K562 (cell line): Measurements from ENCODE around the gene GIGYF1. TPM values are rescaled to one million over a fixed set of nuclear protein-coding genes. Genes with fewer than 3 reads are reported as not detected.

Experiments used
- AFF4 ChIP-seq: sonication (generic); formaldehyde crosslinking; IDR thresholded peaks from 2 replicates; pipeline ENCODE4 v1.8.0; 2023; ENCODE audit warnings: mild to moderate bottlenecking, missing genetic modification reagents
- DMBX1 ChIP-seq: fragments of 250-450 bp; sonication (Bioruptor Pico); IDR thresholded peaks from 2 replicates; pipeline ENCODE4 v1.8.0; 2022; ENCODE audit warnings: inconsistent platforms, mild to moderate bottlenecking, moderate library complexity, borderline replicate concordance
- FOXA3 ChIP-seq, 2 experiments: fragments of 450-650 bp in 1 of 2; sonication (generic) in 1 of 2; formaldehyde crosslinking; IDR thresholded peaks in 1 of 2; conservative IDR thresholded peaks in 1 of 2; 2 replicates each; pipeline versions ENCODE4 v1.4.0 to v1.8.0; 2020 to 2022; ENCODE audit warnings: mild to moderate bottlenecking in 2 of 2, missing genetic modification reagents in 1 of 2
- HMGXB4 ChIP-seq: sonication (generic); formaldehyde crosslinking; IDR thresholded peaks from 2 replicates; pipeline ENCODE4 v1.8.1; 2023; ENCODE audit warnings: mild to moderate bottlenecking, missing genetic modification reagents
- MIER1 ChIP-seq: fragments of 450-650 bp; IDR thresholded peaks from 2 replicates; pipeline ENCODE4 v1.6.1; 2016; ENCODE audit warnings: antibody characterized with exemption, mild to moderate bottlenecking, low read depth
- NEUROD1 ChIP-seq: fragments of 150-350 bp; IDR thresholded peaks from 2 replicates; pipeline ENCODE4 v1.6.1; 2014; ENCODE audit warnings: borderline replicate concordance, low read length, low read depth; ENCODE audit not compliant: partially characterized antibody
- NR1H2 ChIP-seq: sonication (generic); formaldehyde crosslinking; IDR thresholded peaks from 2 replicates; pipeline ENCODE4 v1.4.0; 2020; ENCODE audit warnings: mild to moderate bottlenecking, missing genetic modification reagents
- RAD21 ChIP-seq, 2 experiments: fragments of 250-450 bp in 1 of 2; fragments of 450-650 bp in 1 of 2; sonication (Bioruptor Pico) in 1 of 2; formaldehyde crosslinking in 1 of 2; IDR thresholded peaks in 1 of 2; conservative IDR thresholded peaks in 1 of 2; 2 replicates each; pipeline versions ENCODE4 v1.4.0 to v1.8.0; 2020 to 2022; ENCODE audit warnings: mild to moderate bottlenecking in 2 of 2, moderate library complexity in 1 of 2
- RBM25 ChIP-seq: fragments of 200-400 bp; formaldehyde crosslinking; IDR thresholded peaks from 2 replicates; pipeline ENCODE4 v1.6.1; 2018; ENCODE audit warnings: low read length, low read depth, moderate library complexity; ENCODE audit not compliant: severe bottlenecking
- XRCC5 ChIP-seq: fragments of 200-400 bp; formaldehyde crosslinking; IDR thresholded peaks from 2 replicates; pipeline ENCODE4 v1.6.1; 2017; ENCODE audit warnings: low read depth, mild to moderate bottlenecking, low read length
- ZNF175 ChIP-seq: fragments of 200-800 bp; sonication (Bioruptor generic); IDR thresholded peaks from 2 replicates; pipeline ENCODE4 v1.6.1; 2016; ENCODE audit warnings: low read depth, mild to moderate bottlenecking, missing genetic modification characterization, missing compliant biosample characterization
- ZNF232 ChIP-seq: sonication (generic); formaldehyde crosslinking; IDR thresholded peaks from 2 replicates; pipeline ENCODE4 v1.8.0; 2022; ENCODE audit warnings: mild to moderate bottlenecking, missing genetic modification reagents
- ZNF282 ChIP-seq: sonication (generic); formaldehyde crosslinking; IDR thresholded peaks from 2 replicates; pipeline ENCODE4 v1.8.1; 2023; ENCODE audit warnings: missing genetic modification reagents
- ZNF408 ChIP-seq: fragments of 250-450 bp; sonication (Bioruptor Pico); IDR thresholded peaks from 2 replicates; pipeline ENCODE4 v1.4.0; 2020; ENCODE audit warnings: low read depth, mild to moderate bottlenecking, moderate library complexity
- ZNF696 ChIP-seq: fragments of 250-450 bp; sonication (Bioruptor Pico); conservative IDR thresholded peaks from 2 replicates; pipeline ENCODE4 v1.4.0; 2020; ENCODE audit warnings: mild to moderate bottlenecking, moderate library complexity
- polyA plus RNA-seq, 8 experiments: library from polyadenylated mRNA; depleted of rRNA in 4 of 8; stranded (reverse) in 5 of 8; unstranded in 3 of 8; fragments of >200 nt; fragmentation: Nextera tagmentation in 2 of 8; fragmentation: Illumina TruSeq in 1 of 8; extraction: Ambion mirVana in 2 of 8; extraction: Trizol in 1 of 8; gene quantifications; 2 replicates each; pipeline versions ENCODE4 v1.2.1 to v1.2.3, GENCODE V29; 2011 to 2014; ENCODE audit warnings: inconsistent platforms in 1 of 8, missing spikeins in 1 of 8
- total RNA-seq, 7 experiments: library from RNA; depleted of rRNA in 6 of 7; stranded (reverse); fragments of >200 nt in 6 of 7; fragmentation: Illumina TruSeq in 2 of 7; extraction: Trizol in 2 of 7; gene quantifications; 2 replicates each; pipeline versions ENCODE4 v1.2.1 to v1.2.3, GENCODE V29; 2011 to 2021; ENCODE audit warnings: low replicate concordance in 1 of 7
- TF ChIP-seq, protein P1 (sequence below): sonication (generic); formaldehyde crosslinking; IDR thresholded peaks from 2 replicates; pipeline ENCODE4 v1.8.0; 2022; ENCODE audit warnings: mild to moderate bottlenecking, missing genetic modification reagents
- TF ChIP-seq, protein P2 (sequence below): sonication (generic); formaldehyde crosslinking; IDR thresholded peaks from 2 replicates; pipeline ENCODE4 v1.4.0; 2020; ENCODE audit warnings: mild to moderate bottlenecking, missing genetic modification reagents

Gene GIGYF1
- total and polyA plus RNA-seq, 9 of the 15 experiments (the other 6 are each of a cell fraction or from before 2014, with no cell fraction given): 0.56 to 76.2 (median 16.8) TPM

- peak; percentile 94 for TF ChIP-seq HMGXB4
- TF ChIP-seq FOXA3 (CRISPR knock-in tag; conservative IDR thresholded peaks at IDR 0.05 in 1 of 2, IDR thresholded peaks at IDR 0.05 in 1 of 2): peak in 1 of 2 experiments; percentile 84; a peak in 2 of 4 replicates
- peak; percentile 74; the same call in 1 of the 2 replicates for TF ChIP-seq DMBX1 (CRISPR knock-in tag)
- TF ChIP-seq ZNF232: peak; percentile 97
- TF ChIP-seq NEUROD1: peak; percentile 75
- TF ChIP-seq, protein P1, sequence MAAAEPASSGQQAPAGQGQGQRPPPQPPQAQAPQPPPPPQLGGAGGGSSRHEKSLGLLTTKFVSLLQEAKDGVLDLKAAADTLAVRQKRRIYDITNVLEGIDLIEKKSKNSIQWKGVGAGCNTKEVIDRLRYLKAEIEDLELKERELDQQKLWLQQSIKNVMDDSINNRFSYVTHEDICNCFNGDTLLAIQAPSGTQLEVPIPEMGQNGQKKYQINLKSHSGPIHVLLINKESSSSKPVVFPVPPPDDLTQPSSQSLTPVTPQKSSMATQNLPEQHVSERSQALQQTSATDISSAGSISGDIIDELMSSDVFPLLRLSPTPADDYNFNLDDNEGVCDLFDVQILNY: peak; percentile 84; the same call in 1 of the 2 replicates
- no peak for TF ChIP-seq ZNF175
- 0 out of 4 replicates have a peak, but pooled peaks of 1 of the 2 experiments have one; percentile 19 for TF ChIP-seq RAD21 (CRISPR knock-in tag; conservative IDR thresholded peaks at IDR 0.05 in 1 of 2, IDR thresholded peaks at IDR 0.05 in 1 of 2)
- TF ChIP-seq NR1H2 (CRISPR knock-in tag): 0 out of 2 replicates have a peak, but pooled peaks have one; percentile 60
- no peak; the same call in 1 of the 2 replicates for TF ChIP-seq ZNF282 (CRISPR knock-in tag)
- no peak for TF ChIP-seq ZNF408
- TF ChIP-seq XRCC5: peak; percentile 67; the same call in 1 of the 2 replicates
- TF ChIP-seq MIER1: peak; percentile 97
- TF ChIP-seq AFF4 (CRISPR knock-in tag): peak; percentile 87
- TF ChIP-seq, protein P2, sequence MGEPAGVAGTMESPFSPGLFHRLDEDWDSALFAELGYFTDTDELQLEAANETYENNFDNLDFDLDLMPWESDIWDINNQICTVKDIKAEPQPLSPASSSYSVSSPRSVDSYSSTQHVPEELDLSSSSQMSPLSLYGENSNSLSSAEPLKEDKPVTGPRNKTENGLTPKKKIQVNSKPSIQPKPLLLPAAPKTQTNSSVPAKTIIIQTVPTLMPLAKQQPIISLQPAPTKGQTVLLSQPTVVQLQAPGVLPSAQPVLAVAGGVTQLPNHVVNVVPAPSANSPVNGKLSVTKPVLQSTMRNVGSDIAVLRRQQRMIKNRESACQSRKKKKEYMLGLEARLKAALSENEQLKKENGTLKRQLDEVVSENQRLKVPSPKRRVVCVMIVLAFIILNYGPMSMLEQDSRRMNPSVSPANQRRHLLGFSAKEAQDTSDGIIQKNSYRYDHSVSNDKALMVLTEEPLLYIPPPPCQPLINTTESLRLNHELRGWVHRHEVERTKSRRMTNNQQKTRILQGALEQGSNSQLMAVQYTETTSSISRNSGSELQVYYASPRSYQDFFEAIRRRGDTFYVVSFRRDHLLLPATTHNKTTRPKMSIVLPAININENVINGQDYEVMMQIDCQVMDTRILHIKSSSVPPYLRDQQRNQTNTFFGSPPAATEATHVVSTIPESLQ: peak; percentile 98
- TF ChIP-seq RBM25: peak; percentile 77
- no peak for TF ChIP-seq ZNF696 (CRISPR knock-in tag)
Measured at GRCh38 chr7:100655908-100656674, 38.0 kb downstream of the GIGYF1 start, which contains the start of gene ACTL6B (continued).
